Activated CD4-positive, alpha-beta memory T cell treated with anti-CD3 and anti-CD28 coated beads for 36 hours (primary cell): ENCODE measurements around the gene PAM. TPM values are rescaled to one million over a fixed set of nuclear protein-coding genes. Genes with fewer than 3 reads are reported as not detected.
"Not testable (repeated sequence)": the region's sequence is repeated elsewhere in the genome, so short reads cannot be mapped to it uniquely, and the experiment has no call there.

ENCODE experiments used
- CTCF ChIA-PET: fragments of 350-600 bp; sonication (Branson Sonifier 250); formaldehyde crosslinking; loops from one replicate; lab custom pipeline; 2021; ENCODE audit warnings: antibody characterized with exemption, inconsistent platforms; lab: Charles Lee
- POLR2A ChIA-PET: fragments of 350-600 bp; sonication (Branson Sonifier 250); formaldehyde crosslinking; loops from one replicate; lab custom pipeline; 2021; ENCODE audit warnings: antibody characterized with exemption; lab: Charles Lee
- DNase-seq: peaks from one replicate; pipeline ENCODE4 v3.0.0-alpha.2; 2020
- H3K27ac Mint-ChIP-seq: one replicate; pipeline ENCODE4 v1.8.0; 2021; ENCODE audit warnings: mixed read lengths
- H3K27me3 Mint-ChIP-seq: one replicate; pipeline ENCODE4 v1.8.0; 2021; ENCODE audit warnings: mixed read lengths
- H3K36me3 Mint-ChIP-seq: one replicate; pipeline ENCODE4 v1.8.0; 2021; ENCODE audit warnings: mixed read lengths
- H3K4me1 Mint-ChIP-seq: one replicate; pipeline ENCODE4 v1.8.0; 2021; ENCODE audit warnings: low read depth, mixed read lengths
- H3K4me3 Mint-ChIP-seq: one replicate; pipeline ENCODE4 v1.8.0; 2021; ENCODE audit warnings: mild to moderate bottlenecking, mixed read lengths
- H3K9me3 Mint-ChIP-seq: one replicate; pipeline ENCODE4 v1.8.0; 2021; ENCODE audit warnings: mixed read lengths
- intact Hi-C: fragments of 100-400 bp; cut with micrococcal nuclease; formaldehyde crosslinking; loops from one replicate; pipeline ENCODE4 v1.15.1; 2023
- total RNA-seq, 2 experiments: library from RNA; stranded (reverse); gene quantifications; one replicate each; pipeline ENCODE4 v1.2.3, GENCODE V29; 2021

PAM gene
- total RNA-seq, 2 experiments from 2014 or later = 41.6 to 43.7 TPM

GRCh38 chr5:103021314-103021713 is 266.2 kb downstream of the PAM start:
- Mint-ChIP-seq H3K27ac (no peak overlapping the region), H3K36me3 (peaks cover 20% of the 10 kb centered on the region), H3K9me3 (no peaks in the 10 kb centered on the region), H3K27me3 (no peaks in the 10 kb centered on the region), H3K4me1 (no peaks in the 10 kb centered on the region), H3K4me3 (no peak overlapping the region)
- intact Hi-C loops = no loop called here
- DNase-seq = no peak
- CTCF ChIA-PET = interaction anchor here (1.3 kb wide), 1 partner anchor 118 kb away, joined by 3 read pairs; no protein-coding TSS in a partner anchor
- POLR2A ChIA-PET = no interaction called here

GRCh38 chr5:103027267-103027666 is 272.2 kb downstream of the PAM start:
- ChIA-PET CTCF (no interaction called here), POLR2A (no interaction called here)
- Mint-ChIP-seq H3K27me3 (no peaks in the 10 kb centered on the region), H3K36me3 (peaks cover 24% of the 10 kb centered on the region), H3K27ac (no peak overlapping the region), H3K9me3 (no peaks in the 10 kb centered on the region), H3K4me1 (no peaks in the 10 kb centered on the region), H3K4me3 (no peak overlapping the region)
- no peak for DNase-seq
- intact Hi-C loops = no loop called here

- Mint-ChIP-seq H3K36me3 (peaks cover 18% of the 10 kb centered on the region), H3K4me3 (no peak overlapping the region), H3K4me1 (no peaks in the 10 kb centered on the region), H3K27ac (no peak overlapping the region), H3K9me3 (no peaks in the 10 kb centered on the region), H3K27me3 (no peaks in the 10 kb centered on the region)
- DNase-seq = no peak
- intact Hi-C loops = loop anchor here (10.0 kb wide), 1 partner anchor 193 kb away; no protein-coding TSS in a partner anchor
- POLR2A ChIA-PET = no interaction called here
- CTCF ChIA-PET = interaction anchor here (0.8 to 1.5 kb wide), 3 partner anchors 14 to 350 kb away, joined by 3 to 4 read pairs (median 4); no protein-coding TSS in a partner anchor
These were observed 276.5 kb downstream of the PAM start for GRCh38 chr5:103031607-103032006.

GRCh38 chr5:103033696-103034095 is 278.6 kb downstream of the PAM start:
- ChIA-PET CTCF (no interaction called here), POLR2A (no interaction called here)
- Mint-ChIP-seq H3K36me3 (peaks cover 13% of the 10 kb centered on the region), H3K4me1 (no peaks in the 10 kb centered on the region), H3K27me3 (no peaks in the 10 kb centered on the region), H3K4me3 (no peak overlapping the region), H3K9me3 (no peaks in the 10 kb centered on the region), H3K27ac (no peak overlapping the region)
- intact Hi-C loops = loop anchor here (10.0 kb wide), 1 partner anchor 191 kb away; no protein-coding TSS in a partner anchor
- no peak for DNase-seq

GRCh38 chr5:103034662-103035392 is 279.7 kb downstream of the PAM start:
- no peaks in the 10 kb centered on the region for H3K9me3 Mint-ChIP-seq
- H3K4me1 Mint-ChIP-seq = no peaks in the 10 kb centered on the region
- intact Hi-C loops = loop anchor here (10.0 kb wide), 1 partner anchor 190 kb away; no protein-coding TSS in a partner anchor
- POLR2A ChIA-PET = no interaction called here
- H3K27me3 Mint-ChIP-seq = no peaks in the 10 kb centered on the region
- DNase-seq = no peak
- H3K27ac Mint-ChIP-seq = no peak overlapping the region
- H3K36me3 Mint-ChIP-seq = peaks cover 11% of the 10 kb centered on the region
- H3K4me3 Mint-ChIP-seq = no peak overlapping the region
- CTCF ChIA-PET = no interaction called here

- no peak for DNase-seq
- intact Hi-C loops = loop anchor here (10.0 kb wide), 1 partner anchor 189 kb away; no protein-coding TSS in a partner anchor
- no peaks in the 10 kb centered on the region for H3K9me3 Mint-ChIP-seq
- no peaks in the 10 kb centered on the region for H3K27me3 Mint-ChIP-seq
- POLR2A ChIA-PET = no interaction called here
- H3K36me3 Mint-ChIP-seq = peaks cover 5% of the 10 kb centered on the region
- H3K4me3 Mint-ChIP-seq = no peak overlapping the region
- H3K4me1 Mint-ChIP-seq = no peaks in the 10 kb centered on the region
- H3K27ac Mint-ChIP-seq = no peak overlapping the region
- CTCF ChIA-PET = interaction anchor here (1.2 to 1.8 kb wide), 2 partner anchors 104 to 354 kb away, joined by 3 to 5 read pairs; no protein-coding TSS in a partner anchor
These were observed 280.6 kb downstream of the PAM start for GRCh38 chr5:103035701-103036100.

GRCh38 chr5:103036601-103037000 is 281.5 kb downstream of the PAM start:
- Mint-ChIP-seq H3K36me3 (peaks cover 3% of the 10 kb centered on the region), H3K27ac (no peak overlapping the region), H3K4me3 (no peak overlapping the region), H3K27me3 (no peaks in the 10 kb centered on the region), H3K9me3 (no peaks in the 10 kb centered on the region), H3K4me1 (no peaks in the 10 kb centered on the region)
- ChIA-PET POLR2A (no interaction called here), CTCF (interaction anchor here (0.7 to 1.8 kb wide), 3 partner anchors 102 to 355 kb away, joined by 3 to 5 read pairs (median 3); no protein-coding TSS in a partner anchor)
- no peak for DNase-seq
- intact Hi-C loops = loop anchor here (10.0 kb wide), 1 partner anchor 188 kb away; no protein-coding TSS in a partner anchor

GRCh38 chr5:103037673-103038455 is 282.8 kb downstream of the PAM start:
- DNase-seq = no peak
- POLR2A ChIA-PET = no interaction called here
- intact Hi-C loops = loop anchor here (10.0 kb wide), 1 partner anchor 187 kb away; no protein-coding TSS in a partner anchor
- Mint-ChIP-seq H3K9me3 (no peaks in the 10 kb centered on the region), H3K27ac (no peak overlapping the region), H3K27me3 (no peaks in the 10 kb centered on the region), H3K36me3 (no peaks in the 10 kb centered on the region), H3K4me3 (no peak overlapping the region), H3K4me1 (no peaks in the 10 kb centered on the region)
- CTCF ChIA-PET = no interaction called here

GRCh38 chr5:103041071-103041676 is 286.1 kb downstream of the PAM start:
- intact Hi-C loops = loop anchor here (1.0 to 2.0 kb wide), 2 partner anchors 360 to 458 kb away; no protein-coding TSS in a partner anchor
- CTCF ChIA-PET = interaction anchor here (1.0 to 1.1 kb wide), 2 partner anchors 361 to 504 kb away, joined by 3 read pairs; no protein-coding TSS in a partner anchor
- no peak overlapping the region for H3K4me3 Mint-ChIP-seq

GRCh38 chr5:103046706-103047105 is 291.6 kb downstream of the PAM start:
- H3K27me3 Mint-ChIP-seq, POLR2A ChIA-PET, H3K4me1 Mint-ChIP-seq, H3K27ac Mint-ChIP-seq, intact Hi-C loops, H3K4me3 Mint-ChIP-seq, H3K36me3 Mint-ChIP-seq, H3K9me3 Mint-ChIP-seq, DNase-seq: not testable (repeated sequence)
- CTCF ChIA-PET = interaction anchor here (0.6 kb wide), 1 partner anchor 125 kb away, joined by 3 read pairs; no protein-coding TSS in a partner anchor

More at GRCh38 chr5:103041071-103041676, 286.1 kb downstream of the PAM start:
- peaks cover 2% of the 10 kb centered on the region for H3K27me3 Mint-ChIP-seq
- H3K27ac Mint-ChIP-seq = no peak overlapping the region
- no peaks in the 10 kb centered on the region for H3K9me3 Mint-ChIP-seq
- POLR2A ChIA-PET = no interaction called here
- H3K4me1 Mint-ChIP-seq = no peaks in the 10 kb centered on the region
- H3K36me3 Mint-ChIP-seq = no peaks in the 10 kb centered on the region
- no peak for DNase-seq

- POLR2A ChIA-PET = no interaction called here
- no peak for DNase-seq
- peaks cover 2% of the 10 kb centered on the region for H3K27me3 Mint-ChIP-seq
- intact Hi-C loops = no loop called here
- peaks cover 2% of the 10 kb centered on the region for H3K36me3 Mint-ChIP-seq
- peaks cover 4% of the 10 kb centered on the region for H3K4me1 Mint-ChIP-seq
- H3K27ac Mint-ChIP-seq = no peak overlapping the region
- H3K9me3 Mint-ChIP-seq = peaks cover 2% of the 10 kb centered on the region
- H3K4me3 Mint-ChIP-seq = no peak overlapping the region
- CTCF ChIA-PET = no interaction called here
These were observed 302.4 kb downstream of the PAM start for GRCh38 chr5:103057208-103058130.
